HepG2 (cell line): ENCODE measurements around the gene INPP5E. TPM values are rescaled to one million over a fixed set of nuclear protein-coding genes. Genes with fewer than 3 reads are reported as not detected.

Experiments used
- AGO2 ChIP-seq: fragments of 200-400 bp; formaldehyde crosslinking; optimal IDR thresholded peaks from 2 replicates; pipeline ENCODE3; 2017; ENCODE audit warnings: mild to moderate bottlenecking, low read depth, low read length, moderate library complexity
- CEBPZ ChIP-seq: IDR thresholded peaks from 2 replicates; pipeline ENCODE4 v1.6.1; 2012; ENCODE audit warnings: low read length, improper control_type of control experiment
- FOXP1 ChIP-seq, 2 experiments: fragments of 450-650 bp in 1 of 2; IDR thresholded peaks; 2 replicates each; pipeline ENCODE4 v1.6.1; 2017 to 2018; ENCODE audit warnings: antibody characterized with exemption in 1 of 2
- HMGXB4 ChIP-seq, 2 experiments: sonication (generic) in 1 of 2; formaldehyde crosslinking in 1 of 2; IDR thresholded peaks; 2 replicates each; pipeline versions ENCODE4 v1.4.0 to v1.6.1; 2018 to 2020; ENCODE audit warnings: missing genetic modification reagents in 2 of 2, borderline replicate concordance in 1 of 2, low read depth in 1 of 2, mild to moderate bottlenecking in 1 of 2, missing biosample characterization in 1 of 2
- NR2F6 ChIP-seq, 2 experiments: IDR thresholded peaks; 2 replicates each; pipeline ENCODE4 v1.6.1; 2016; ENCODE audit warnings: antibody characterized with exemption in 1 of 2, mild to moderate bottlenecking in 1 of 2
- PATZ1 ChIP-seq: sonication (generic); formaldehyde crosslinking; IDR thresholded peaks from 2 replicates; pipeline ENCODE4 v1.4.0; 2020; ENCODE audit warnings: missing genetic modification reagents
- TRAFD1 ChIP-seq: sonication (generic); formaldehyde crosslinking; IDR thresholded peaks from 2 replicates; pipeline ENCODE4 v1.5.1; 2020; ENCODE audit warnings: missing genetic modification reagents, mild to moderate bottlenecking, borderline replicate concordance
- YY1 ChIP-seq: IDR thresholded peaks from 2 replicates; pipeline ENCODE4 v1.6.1; 2011; ENCODE audit warnings: low read length, low read depth, moderate library complexity, mild to moderate bottlenecking; ENCODE audit not compliant: insufficient read depth, insufficient replicate concordance
- ZBTB25 ChIP-seq: IDR thresholded peaks from 2 replicates; pipeline ENCODE4 v1.6.1; 2018; ENCODE audit warnings: missing genetic modification reagents
- ZBTB44 ChIP-seq: sonication (generic); formaldehyde crosslinking; IDR thresholded peaks from 2 replicates; pipeline ENCODE4 v1.4.0; 2020; ENCODE audit warnings: missing genetic modification reagents
- ZEB1 ChIP-seq: IDR thresholded peaks from 2 replicates; pipeline ENCODE4 v1.6.1; 2012; ENCODE audit warnings: mild to moderate bottlenecking, low read depth, inconsistent platforms; ENCODE audit not compliant: insufficient replicate concordance
- ZNF12 ChIP-seq: sonication (generic); formaldehyde crosslinking; IDR thresholded peaks from 2 replicates; pipeline ENCODE4 v1.5.0; 2020; ENCODE audit warnings: missing genetic modification reagents
- ZNF550 ChIP-seq: sonication (generic); formaldehyde crosslinking; IDR thresholded peaks from 2 replicates; pipeline ENCODE4 v1.4.0; 2020; ENCODE audit warnings: mild to moderate bottlenecking, missing genetic modification reagents, borderline replicate concordance
- ZNF777 ChIP-seq: sonication (generic); formaldehyde crosslinking; IDR thresholded peaks from 2 replicates; pipeline ENCODE4 v1.4.0; 2020; ENCODE audit warnings: missing genetic modification reagents
- polyA plus RNA-seq, 8 experiments: library from polyadenylated mRNA; depleted of rRNA in 3 of 8; stranded (reverse) in 7 of 8; unstranded in 1 of 8; fragments of >200 nt; fragmentation: Illumina TruSeq in 4 of 8; extraction: Trizol in 4 of 8; gene quantifications; 2 replicates each; pipeline versions ENCODE4 v1.2.1 to v1.2.3, GENCODE V29; 2011 to 2016; ENCODE audit warnings: low read depth in 4 of 8, missing spikeins in 1 of 8, mixed read lengths in 1 of 8; ENCODE audit not compliant: insufficient read depth in 1 of 8
- total RNA-seq, 5 experiments: library from RNA; depleted of rRNA; stranded (reverse); fragments of >200 nt; fragmentation: Illumina TruSeq; extraction: Trizol; gene quantifications; 2 replicates each; pipeline ENCODE4 v1.2.3, GENCODE V29; 2016; ENCODE audit warnings: low read depth in 1 of 5

The INPP5E gene
- total and polyA plus RNA-seq, 2 of the 13 experiments (the other 11 are each of a cell fraction or from before 2014, with no cell fraction given), result 5.5 TPM

- TF ChIP-seq TRAFD1, result no peak
- no peak for TF ChIP-seq AGO2
- TF ChIP-seq ZNF550 (CRISPR knock-in tag), result no peak
- TF ChIP-seq FOXP1 (IDR thresholded peaks at IDR 0.05), result no peak
- no peak for TF ChIP-seq FOXP1 (CRISPR knock-in tag; IDR thresholded peaks at IDR 0.05)
- no peak for TF ChIP-seq NR2F6 (IDR thresholded peaks at IDR 0.05)
- 0 out of 2 replicates have a peak, but pooled peaks have one; percentile 27 for TF ChIP-seq NR2F6 (CRISPR knock-in tag; IDR thresholded peaks at IDR 0.05)
- TF ChIP-seq ZNF12, result no peak
- no peak for TF ChIP-seq HMGXB4 (CRISPR knock-in tag; IDR thresholded peaks at IDR 0.05; ENCODE audit: borderline replicate concordance in 1 of 2, low read depth in 1 of 2)
- TF ChIP-seq ZBTB25 (CRISPR knock-in tag), result 0 out of 2 replicates have a peak, but pooled peaks have one; percentile 41
- peak; percentile 27 for TF ChIP-seq YY1
- TF ChIP-seq ZEB1, result no peak
- TF ChIP-seq ZNF777, result no peak
- no peak for TF ChIP-seq ZBTB44 (CRISPR knock-in tag)
- TF ChIP-seq PATZ1, result 0 out of 2 replicates have a peak, but pooled peaks have one; percentile 17
- no peak for TF ChIP-seq CEBPZ
Observed at GRCh38 chr9:136488247-136489214, 48.9 kb upstream of the INPP5E start (continued).
